SIG-M5 (cell line): Measurements from ENCODE around the gene YPEL2.
"Not testable (repeated sequence)": the region's sequence is repeated elsewhere in the genome, so short reads cannot be mapped to it uniquely, and the experiment has no call there.

Source experiments
- DNase-seq: peaks from one replicate; lab custom pipeline; 2025; lab: John Stamatoyannopoulos, UW

The YPEL2 gene

GRCh38 chr17:59331129-59331928 is at the start of gene YPEL2:
Gene YPEL2 (plus strand): TSS chr17:59331655. CDS start chr17:59353410, 21,755 bp downstream.
- peak; percentile 54 for DNase-seq

- no peak for DNase-seq
Observed at GRCh38 chr17:59284317-59284716, 47.1 kb upstream of the YPEL2 start.

- no peak for DNase-seq
Observed at GRCh38 chr17:59287452-59287851, 44.0 kb upstream of the YPEL2 start.

GRCh38 chr17:59287891-59288290 is 43.6 kb upstream of the YPEL2 start:
- no peak for DNase-seq

- DNase-seq = no peak
Observed at GRCh38 chr17:59289981-59290301, 41.5 kb upstream of the YPEL2 start.

- not testable (repeated sequence) for DNase-seq
Observed at GRCh38 chr17:59290302-59290998, 41.0 kb upstream of the YPEL2 start.

- DNase-seq = no peak
Observed at GRCh38 chr17:59292174-59292523, 39.3 kb upstream of the YPEL2 start.

GRCh38 chr17:59296190-59296589 is 35.3 kb upstream of the YPEL2 start:
- DNase-seq = no peak

GRCh38 chr17:59298521-59298920 is 32.9 kb upstream of the YPEL2 start:
- no peak for DNase-seq

- DNase-seq = no peak
Observed at GRCh38 chr17:59299400-59300092, 31.9 kb upstream of the YPEL2 start.

GRCh38 chr17:59300941-59301340 is 30.5 kb upstream of the YPEL2 start:
- DNase-seq = peak; percentile 20

GRCh38 chr17:59304811-59305210 is 26.6 kb upstream of the YPEL2 start:
- no peak for DNase-seq

GRCh38 chr17:59310263-59310920 is 21.1 kb upstream of the YPEL2 start:
- DNase-seq = no peak

GRCh38 chr17:59311051-59311468 is 20.4 kb upstream of the YPEL2 start:
- DNase-seq = no peak

GRCh38 chr17:59311521-59311920 is 19.9 kb upstream of the YPEL2 start:
- not testable (repeated sequence) for DNase-seq

- no peak for DNase-seq
Observed at GRCh38 chr17:59315866-59316265, 15.6 kb upstream of the YPEL2 start.

GRCh38 chr17:59327121-59327980 is 4.1 kb upstream of the YPEL2 start:
- DNase-seq = no peak

GRCh38 chr17:59327981-59328290 is 3.5 kb upstream of the YPEL2 start:
- no peak for DNase-seq

GRCh38 chr17:59328601-59329000 is 2.9 kb upstream of the YPEL2 start:
- DNase-seq = no peak

- DNase-seq = peak; percentile 95
Observed at GRCh38 chr17:59329176-59330052, 2.0 kb upstream of the YPEL2 start.
